ENCODE data around the gene GLUD2.
A peak's percentile ranks its signal among the peaks of the same experiment; 100 is the strongest.
"Not testable (repeated sequence)": the region's sequence is repeated elsewhere in the genome, so short reads cannot be mapped to it uniquely, and the experiment has no call there.

Gene GLUD2

GRCh38 chrX:121047441-121048419 is at the start of gene GLUD2:
Gene GLUD2 (plus strand): TSS chrX:121047610. CDS start chrX:121047685, 75 bp downstream.
- DNase-seq: peak; percentile 14

GRCh38 chrX:120999413-120999812 is 48.0 kb upstream of the GLUD2 start:
- no peak for DNase-seq

- peak; percentile 5 for DNase-seq
These were observed 46.8 kb upstream of the GLUD2 start for GRCh38 chrX:121000589-121000988.

GRCh38 chrX:121008920-121009319 is 38.5 kb upstream of the GLUD2 start:
- no peak for DNase-seq

- no peak for DNase-seq
These were observed 37.6 kb upstream of the GLUD2 start for GRCh38 chrX:121009764-121010163.

- no peak for DNase-seq
These were observed 37.2 kb upstream of the GLUD2 start for GRCh38 chrX:121010218-121010617.

GRCh38 chrX:121011254-121011653 is 36.2 kb upstream of the GLUD2 start:
- no peak for DNase-seq

GRCh38 chrX:121013897-121014455 is 33.4 kb upstream of the GLUD2 start:
- DNase-seq: no peak

GRCh38 chrX:121014826-121015225 is 32.6 kb upstream of the GLUD2 start:
- no peak for DNase-seq

GRCh38 chrX:121028419-121028818 is 19.0 kb upstream of the GLUD2 start:
- no peak for DNase-seq

- no peak for DNase-seq
These were observed 17.3 kb upstream of the GLUD2 start for GRCh38 chrX:121030083-121030482.

- no peak for DNase-seq
These were observed 14.9 kb upstream of the GLUD2 start for GRCh38 chrX:121032531-121032930.

GRCh38 chrX:121036137-121036536 is 11.3 kb upstream of the GLUD2 start:
- DNase-seq: no peak

- DNase-seq: no peak
These were observed 10.5 kb upstream of the GLUD2 start for GRCh38 chrX:121036951-121037350.

- DNase-seq: no peak
These were observed 3.4 kb downstream of the GLUD2 start for GRCh38 chrX:121050781-121051180.

GRCh38 chrX:121052122-121052521 is 4.7 kb downstream of the GLUD2 start:
- DNase-seq: no peak

- no peak for DNase-seq
These were observed 14.9 kb downstream of the GLUD2 start for GRCh38 chrX:121062289-121062688.

GRCh38 chrX:121064579-121064978 is 17.2 kb downstream of the GLUD2 start:
- no peak for DNase-seq

- not testable (repeated sequence) for DNase-seq
These were observed 36.8 kb downstream of the GLUD2 start for GRCh38 chrX:121084247-121084646.

GRCh38 chrX:121084903-121085611 is 37.6 kb downstream of the GLUD2 start:
- DNase-seq: no peak

- DNase-seq: no peak
These were observed 38.2 kb downstream of the GLUD2 start for GRCh38 chrX:121085612-121086010.

GRCh38 chrX:121093011-121093410 is 45.6 kb downstream of the GLUD2 start:
- no peak for DNase-seq

Measured in 8988T (cell line).